GM19468 (cell line): ENCODE measurements around the gene ARSG.
"Not testable (repeated sequence)": the region's sequence is repeated elsewhere in the genome, so short reads cannot be mapped to it uniquely, and the experiment has no call there.

Experiments
- ATAC-seq: cut with Tn5 transposase; IDR thresholded peaks from one replicate; pipeline ENCODE4 v1.9.1; 2021; ENCODE audit warnings: mild to moderate bottlenecking, moderate library complexity, moderate number of reproducible peaks; ENCODE audit not compliant: unreplicated experiment; ENCODE audit errors: extremely low read depth

The ARSG gene

GRCh38 chr17:68302066-68302564, 10.8 kb downstream of the ARSG start:
- ATAC-seq: no peak

GRCh38 chr17:68302666-68303065, 11.4 kb downstream of the ARSG start:
- no peak for ATAC-seq

GRCh38 chr17:68304706-68305105, 13.4 kb downstream of the ARSG start:
- no peak for ATAC-seq

GRCh38 chr17:68305142-68305541, 13.8 kb downstream of the ARSG start:
- ATAC-seq: no peak

- no peak for ATAC-seq
Observed at GRCh38 chr17:68306819-68307218, 15.5 kb downstream of the ARSG start.

GRCh38 chr17:68307443-68307842, 16.1 kb downstream of the ARSG start:
- ATAC-seq: no peak

GRCh38 chr17:68308486-68308885, 17.2 kb downstream of the ARSG start:
- not testable (repeated sequence) for ATAC-seq

- ATAC-seq: not testable (repeated sequence)
Observed at GRCh38 chr17:68309066-68309670, 17.9 kb downstream of the ARSG start.

GRCh38 chr17:68310152-68310551, 18.9 kb downstream of the ARSG start:
- ATAC-seq: no peak

- ATAC-seq: no peak
Observed at GRCh38 chr17:68314916-68315535, 23.7 kb downstream of the ARSG start.

GRCh38 chr17:68315930-68316329, 24.6 kb downstream of the ARSG start:
- ATAC-seq: no peak

- ATAC-seq: no peak
Observed at GRCh38 chr17:68317458-68317857, 26.2 kb downstream of the ARSG start.

GRCh38 chr17:68318103-68318991, 27.1 kb downstream of the ARSG start:
- ATAC-seq: no peak

- ATAC-seq: no peak
Observed at GRCh38 chr17:68319410-68320162, 28.3 kb downstream of the ARSG start.

GRCh38 chr17:68320311-68320865, 29.1 kb downstream of the ARSG start:
- no peak for ATAC-seq

GRCh38 chr17:68320943-68321555, 29.8 kb downstream of the ARSG start:
- ATAC-seq: no peak

GRCh38 chr17:68321556-68321954, 30.3 kb downstream of the ARSG start:
- no peak for ATAC-seq

GRCh38 chr17:68322630-68323029, 31.3 kb downstream of the ARSG start:
- ATAC-seq: no peak

GRCh38 chr17:68324114-68324513, 32.8 kb downstream of the ARSG start:
- no peak for ATAC-seq
